T-helper 22 cell (primary cell): ENCODE measurements around the gene TBC1D17.
A peak's percentile ranks its signal among the peaks of the same experiment; 100 is the strongest.

Source experiments
- DNase-seq: peaks from one replicate; pipeline ENCODE4 v3.0.0-alpha.2; 2020; ENCODE audit warnings: low read depth

TBC1D17 gene

DNA sequence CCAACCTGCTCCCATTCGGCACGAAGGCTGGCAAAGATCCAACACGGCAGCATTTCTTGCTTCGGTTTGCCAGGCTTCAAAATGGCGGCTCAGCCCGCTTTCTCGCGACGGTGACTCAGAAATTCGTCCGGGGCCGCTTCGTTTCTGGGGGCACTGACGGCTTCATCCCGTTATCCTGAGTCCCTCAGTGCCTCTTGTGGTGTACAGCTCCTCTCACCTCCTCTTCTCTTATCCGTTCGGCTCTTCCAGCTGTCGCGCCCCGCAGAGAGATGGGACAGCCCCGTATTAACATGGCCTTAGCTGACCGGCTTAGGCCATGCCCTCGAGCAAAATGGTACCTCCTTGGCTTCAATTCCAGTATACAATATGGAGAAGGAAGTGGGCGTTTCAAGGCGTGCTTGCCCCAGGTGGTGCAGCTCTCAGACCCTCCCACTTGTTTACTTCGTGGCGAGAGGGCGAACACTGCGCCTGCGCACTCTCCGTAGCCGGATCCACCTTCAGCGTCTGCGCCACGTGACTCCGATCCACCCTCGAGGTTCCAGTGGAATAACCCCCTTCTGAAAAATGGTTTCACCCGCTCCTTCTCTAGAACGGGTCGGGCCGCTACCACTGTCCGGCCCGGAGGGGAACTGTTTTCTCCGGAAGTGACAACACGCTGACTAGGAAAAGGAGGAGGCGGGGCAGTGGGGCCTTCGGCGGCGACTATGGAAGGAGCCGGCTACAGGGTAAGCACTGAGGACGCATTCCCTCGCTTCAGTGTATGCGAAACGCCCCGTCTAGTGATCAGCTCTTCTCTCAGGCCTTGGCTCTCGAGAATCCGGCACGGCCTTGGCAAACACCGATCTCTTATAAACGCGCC is at the start of gene TBC1D17, which contains the start of gene AKT1S1:
TSS of gene TBC1D17 (plus strand) at position 683 of the 859 bp plus-strand sequence. CDS start at position 705, 22 bp downstream.
TSS of gene AKT1S1 (minus strand) at position 336 of the 859 bp plus-strand sequence. CDS start 4,060 bp downstream, outside the sequence.
- peak; percentile 99 for DNase-seq

DNA sequence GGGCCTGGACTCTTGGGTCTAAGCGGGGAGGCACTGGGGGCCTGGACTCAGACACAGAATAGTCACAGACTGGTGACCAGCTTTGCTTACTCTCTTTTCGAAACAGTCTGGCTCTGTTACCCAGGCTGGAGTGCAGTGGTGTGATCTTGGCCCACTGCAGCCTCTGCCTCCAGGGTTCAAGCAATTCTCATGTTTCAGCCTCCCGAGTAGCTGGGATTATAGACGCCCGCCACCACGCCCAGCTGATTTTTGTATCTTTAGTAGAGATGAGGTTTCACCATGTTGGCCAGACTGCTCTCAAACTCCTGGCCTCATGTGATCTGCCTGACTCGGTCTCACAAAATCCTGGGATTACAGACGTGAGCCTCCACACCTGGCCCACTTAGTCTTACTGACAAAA is 48.3 kb upstream of the TBC1D17 start:
- no peak for DNase-seq

DNA sequence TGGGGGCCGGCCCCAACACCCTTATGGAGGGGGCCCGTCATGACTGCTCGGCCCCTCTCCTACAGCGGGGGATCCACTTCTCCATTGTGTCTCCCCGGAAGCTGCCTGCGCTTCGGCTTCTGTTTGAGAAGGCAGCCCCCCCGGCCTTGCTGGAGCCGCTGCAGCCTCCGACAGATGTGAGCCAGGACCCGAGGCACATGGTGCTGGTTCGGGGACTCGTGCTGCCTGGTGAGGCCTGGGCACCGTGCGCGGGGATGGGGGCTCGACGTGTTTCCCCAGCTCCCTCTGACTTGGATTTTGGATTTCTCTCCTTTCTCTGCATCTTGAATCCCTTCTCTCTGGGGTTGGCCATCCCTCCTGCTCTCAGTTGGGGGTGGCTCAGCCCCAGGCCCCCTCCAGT is 47.8 kb upstream of the TBC1D17 start:
- no peak for DNase-seq

DNA sequence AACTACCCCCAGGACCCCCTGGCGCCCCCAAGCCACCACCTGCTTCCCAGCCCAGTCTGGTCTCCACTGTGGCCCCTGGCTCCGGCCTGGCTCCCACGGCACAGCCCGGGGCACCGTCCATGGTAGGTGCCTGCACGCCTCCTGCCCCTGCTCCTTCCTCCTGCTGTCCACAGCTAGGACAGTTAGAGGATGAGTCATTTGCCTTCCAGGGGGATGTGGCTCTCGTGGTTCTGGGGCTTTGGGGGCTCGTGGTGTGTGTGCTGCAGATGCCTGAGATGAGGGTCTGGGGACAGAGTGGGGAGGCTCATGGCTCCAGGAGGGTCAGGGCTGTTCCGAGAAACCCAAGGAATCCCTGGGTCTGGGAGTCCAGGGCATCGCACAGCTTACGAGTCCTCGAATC is 46.7 kb upstream of the TBC1D17 start:
- DNase-seq, result no peak

DNA sequence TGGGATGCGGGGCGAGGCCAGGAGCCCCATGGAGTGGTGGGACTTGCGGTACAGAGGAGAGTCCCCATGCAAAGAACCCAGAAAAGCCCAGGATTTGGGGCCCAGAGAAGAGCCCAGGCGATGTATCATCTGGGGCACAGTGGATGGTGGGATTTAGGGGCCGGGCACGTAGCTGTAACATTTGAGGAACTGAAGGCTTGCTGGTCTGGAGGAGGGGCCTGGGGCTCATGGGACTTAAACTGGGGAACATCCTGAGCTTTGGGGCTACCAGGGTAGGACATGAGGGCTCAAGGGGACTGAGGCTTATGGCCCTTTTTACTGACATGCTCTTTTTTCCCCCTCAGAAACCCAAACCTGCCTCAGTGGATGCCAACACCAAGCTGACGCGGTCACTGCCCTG is 45.9 kb upstream of the TBC1D17 start:
- no peak for DNase-seq

DNA sequence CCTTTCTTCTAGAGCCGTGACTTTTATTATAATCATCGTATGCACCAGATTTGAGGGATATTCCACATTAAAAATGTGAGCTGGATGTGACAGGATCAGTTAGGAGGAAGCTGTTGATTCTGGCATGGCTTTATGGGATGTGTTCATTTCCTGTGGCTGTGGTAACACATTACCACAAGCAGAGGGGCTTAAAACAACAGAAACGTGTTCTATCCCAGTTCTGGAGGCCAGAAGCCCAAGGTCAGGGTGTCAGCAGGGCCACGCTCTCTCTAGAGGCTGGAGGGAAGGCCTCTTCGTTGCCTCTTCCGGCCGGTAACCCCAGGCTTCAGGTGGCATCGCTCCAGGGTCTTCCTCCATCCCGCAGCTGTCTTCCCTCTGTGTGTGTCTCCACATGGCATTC is 44.9 kb upstream of the TBC1D17 start:
- DNase-seq, result no peak

DNA sequence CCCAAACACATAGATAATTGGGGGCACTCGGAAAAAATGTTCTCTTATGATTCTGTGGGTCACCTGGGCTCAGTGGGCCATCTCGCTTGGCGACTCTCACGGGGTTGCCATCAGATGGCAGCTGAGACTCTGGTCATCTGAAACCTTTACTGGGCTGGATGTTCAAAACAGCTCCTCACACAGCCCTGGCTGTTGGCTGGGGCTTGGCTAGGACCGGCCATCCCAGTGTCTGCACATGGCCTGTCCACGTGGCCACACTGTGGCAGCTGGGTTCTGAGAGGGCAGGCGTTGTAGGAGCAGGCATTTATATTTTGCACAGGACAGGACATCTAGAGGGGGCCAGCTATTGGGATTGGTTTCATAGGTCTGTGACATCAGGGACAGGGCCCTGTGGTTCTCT is 43.9 kb upstream of the TBC1D17 start:
- no peak for DNase-seq

DNA sequence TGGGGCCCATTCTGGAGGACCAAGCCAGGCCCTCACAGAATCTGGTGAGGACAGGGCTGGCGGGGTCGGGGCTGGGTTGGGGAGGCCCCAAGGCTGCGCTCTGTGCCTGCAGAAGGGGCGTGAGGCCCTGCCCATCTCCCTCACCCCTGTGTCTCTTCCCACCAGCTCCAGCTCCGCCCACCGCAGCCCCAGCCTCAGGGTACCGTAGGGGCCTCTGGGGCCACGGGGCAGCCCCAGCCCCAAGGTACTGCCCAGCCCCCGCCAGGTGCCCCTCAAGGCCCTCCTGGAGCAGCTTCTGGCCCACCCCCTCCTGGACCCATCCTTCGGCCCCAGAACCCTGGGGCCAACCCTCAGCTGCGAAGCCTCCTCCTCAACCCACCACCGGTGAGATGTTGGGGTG is 41.9 kb upstream of the TBC1D17 start:
- DNase-seq, result no peak

DNA sequence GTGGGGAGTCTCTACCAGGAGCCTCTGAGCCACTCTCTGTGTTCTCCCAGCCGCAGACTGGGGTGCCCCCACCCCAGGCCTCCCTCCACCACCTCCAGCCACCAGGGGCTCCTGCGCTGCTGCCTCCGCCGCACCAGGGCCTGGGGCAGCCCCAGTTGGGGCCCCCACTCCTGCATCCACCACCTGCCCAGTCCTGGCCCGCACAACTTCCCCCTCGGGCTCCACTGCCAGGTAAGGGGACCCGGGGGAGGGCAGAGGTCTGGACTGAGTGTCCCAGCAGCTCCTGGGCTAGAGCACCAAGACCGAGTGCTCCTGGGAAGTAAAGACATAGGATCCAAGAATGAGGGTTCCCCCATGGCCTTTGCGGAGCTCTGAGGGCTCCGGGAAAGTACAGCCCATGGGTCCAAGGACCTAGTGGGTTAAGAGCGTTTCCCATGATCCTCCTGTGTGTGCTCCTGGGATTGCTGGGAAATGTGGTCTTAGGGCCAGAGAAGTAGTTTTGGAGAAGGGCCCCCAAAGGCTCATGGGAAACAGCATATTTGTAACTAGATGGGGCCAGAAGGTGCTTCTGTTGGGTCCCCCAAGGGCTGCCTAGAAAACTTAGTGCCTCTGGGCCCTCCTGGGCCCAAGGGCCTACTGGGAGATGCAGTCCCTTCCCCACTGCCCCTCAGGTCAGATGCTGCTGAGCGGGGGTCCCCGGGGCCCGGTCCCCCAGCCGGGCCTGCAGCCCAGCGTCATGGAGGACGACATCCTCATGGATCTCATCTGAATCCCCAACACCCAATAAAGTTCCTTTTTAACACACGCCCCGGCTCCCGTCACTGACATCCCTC is 41.1 kb upstream of the TBC1D17 start:
- no peak for DNase-seq

DNA sequence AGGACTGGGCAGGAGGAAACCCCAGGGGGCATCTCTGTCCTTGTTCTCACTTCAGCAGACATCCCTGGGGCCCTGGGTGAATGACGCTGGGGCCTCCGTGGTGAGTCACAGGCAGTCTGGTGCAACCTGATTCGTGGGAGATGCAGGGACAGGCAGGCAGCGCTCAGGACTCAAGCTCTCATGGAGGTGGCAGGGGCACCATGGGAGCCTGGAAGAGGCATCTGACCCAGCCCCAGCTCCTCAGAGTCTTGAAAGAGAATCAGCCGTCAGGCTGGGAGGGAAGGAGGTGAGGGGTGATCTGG is 40.5 kb upstream of the TBC1D17 start:
- DNase-seq, result no peak

DNA sequence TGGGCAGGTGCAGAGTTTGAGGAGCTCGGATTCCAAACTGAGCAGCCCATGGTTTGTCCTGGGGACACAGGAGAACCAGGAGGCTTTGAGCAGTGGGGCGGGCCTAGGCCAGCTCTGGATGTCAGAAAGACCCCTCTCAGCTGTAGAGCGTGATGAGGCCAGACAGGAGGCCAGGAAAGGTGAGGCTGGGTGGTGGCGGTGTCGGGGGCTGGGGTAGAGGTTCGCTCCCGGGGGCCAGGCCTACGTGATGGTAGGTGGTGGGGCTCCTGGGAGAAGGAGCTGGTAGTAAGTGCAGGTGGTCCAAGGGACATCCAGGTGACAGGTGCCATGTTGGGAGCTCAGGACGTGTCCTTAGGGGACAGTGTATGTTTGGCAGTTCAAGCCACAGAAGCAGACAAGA is 40.1 kb upstream of the TBC1D17 start:
- no peak for DNase-seq

DNA sequence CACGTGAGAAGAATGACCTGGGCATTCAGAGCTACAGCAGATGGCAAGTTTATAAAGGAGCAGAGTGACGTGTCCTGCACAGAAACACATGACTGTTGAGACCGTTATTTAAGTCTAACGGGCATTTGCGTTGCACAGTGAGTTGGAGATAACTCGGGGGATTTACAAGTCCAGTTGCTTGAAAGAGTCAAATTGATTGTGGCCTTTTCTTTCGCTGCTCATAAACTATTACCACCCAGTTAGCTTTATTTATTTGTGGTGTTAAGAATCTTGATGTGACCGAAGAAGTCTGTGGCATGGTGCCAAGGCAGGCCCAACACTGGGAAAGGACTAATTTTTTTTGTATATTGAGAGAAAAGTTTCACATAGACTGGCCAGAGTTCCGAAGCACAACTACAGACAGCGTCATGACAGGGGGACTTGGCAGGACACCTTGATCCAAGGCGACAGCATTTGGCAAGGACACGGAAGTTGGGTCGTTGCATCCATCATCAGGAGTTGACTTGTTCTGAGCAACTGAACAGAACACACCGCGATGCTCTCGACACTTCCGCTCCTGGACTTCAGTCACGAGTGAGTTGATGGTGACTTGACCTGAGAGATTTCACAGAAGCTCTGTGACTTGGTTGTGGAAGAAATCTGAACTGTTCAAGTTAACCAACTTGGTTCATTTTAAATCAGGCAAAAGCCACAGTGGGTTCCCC is 38.5 kb upstream of the TBC1D17 start:
- DNase-seq, result no peak

DNA sequence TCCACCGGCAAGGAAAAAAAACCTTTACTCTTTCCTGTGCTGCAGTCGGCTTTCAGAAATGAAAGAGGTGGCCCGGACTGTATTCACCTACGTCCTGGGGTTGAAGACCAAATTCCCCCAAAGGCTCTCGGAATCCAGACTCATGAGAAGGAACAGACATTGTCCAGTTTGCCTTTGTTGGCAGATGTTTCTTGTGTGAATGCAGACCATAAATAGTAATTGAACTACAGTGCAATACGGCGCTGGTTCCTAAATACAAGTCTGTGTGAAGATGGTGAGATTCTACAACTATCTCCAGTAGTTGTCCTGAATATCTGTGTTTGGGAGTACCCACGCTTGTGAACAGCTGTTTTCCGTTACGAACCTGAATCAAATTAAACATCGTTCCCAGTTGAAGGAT is 37.8 kb upstream of the TBC1D17 start:
- DNase-seq, result no peak

DNA sequence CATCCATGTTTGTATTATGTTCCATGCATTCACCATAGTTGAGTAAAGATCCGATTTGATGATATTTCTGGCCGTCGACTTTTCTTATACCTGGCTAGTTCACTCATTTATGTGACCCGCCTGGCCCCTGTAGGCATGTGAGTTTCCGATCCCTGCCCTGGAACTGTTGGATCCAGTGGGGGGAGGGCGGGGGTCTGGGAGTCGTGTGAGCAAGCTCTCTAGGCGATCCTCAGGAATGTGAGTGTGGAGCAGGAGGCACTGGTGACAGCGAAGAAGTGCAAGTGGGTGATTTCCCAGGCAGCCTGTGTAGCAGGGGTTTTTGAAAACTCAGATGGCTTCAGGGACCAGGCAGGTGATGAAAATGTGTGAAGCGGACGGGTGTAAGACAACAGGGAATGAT is 37.2 kb upstream of the TBC1D17 start:
- DNase-seq, result no peak

DNA sequence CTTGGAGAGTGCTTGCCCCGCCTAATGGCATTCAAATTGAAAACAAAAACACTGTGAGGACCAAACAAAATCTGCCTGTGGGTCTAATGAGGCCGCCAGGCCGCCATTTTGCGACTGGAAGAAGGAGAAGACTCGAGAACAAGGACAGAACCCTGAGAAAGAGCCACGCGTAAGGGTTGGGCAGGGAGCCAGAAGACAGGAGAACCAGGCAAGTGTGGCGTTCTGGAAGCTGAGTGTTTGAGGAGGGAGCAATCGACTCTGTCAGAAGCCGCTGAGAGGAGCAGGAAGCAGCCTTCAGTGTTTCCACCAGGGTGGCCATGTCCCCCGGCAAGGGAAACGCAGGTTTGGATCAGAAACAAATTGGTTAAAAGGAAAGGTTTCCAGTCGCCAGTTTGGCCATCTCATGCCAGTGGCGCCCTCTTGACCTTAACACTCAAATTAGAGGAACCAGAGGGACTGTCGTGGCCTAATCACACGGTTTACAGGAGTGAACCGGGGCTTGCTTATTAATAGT is 36.7 kb upstream of the TBC1D17 start:
- no peak for DNase-seq

DNA sequence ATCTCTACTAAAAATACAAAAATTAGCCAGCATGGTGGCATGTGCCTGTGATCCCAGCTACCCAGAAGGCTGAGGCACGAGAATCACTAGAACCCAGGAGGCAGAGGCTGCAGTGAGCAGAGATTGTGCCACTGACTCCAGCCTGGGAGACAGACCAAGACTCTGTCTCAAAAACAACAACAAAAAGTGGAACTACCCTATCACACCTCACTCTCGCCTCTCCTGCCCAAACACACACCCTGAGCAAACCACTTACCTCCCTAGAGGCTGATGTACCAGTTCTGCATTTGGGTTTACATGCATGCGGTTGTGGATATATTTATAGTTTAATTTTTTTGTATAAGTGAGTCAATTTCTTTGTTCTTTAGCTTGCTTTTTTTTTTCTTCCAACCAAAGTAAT is 34.2 kb upstream of the TBC1D17 start:
- no peak for DNase-seq

DNA sequence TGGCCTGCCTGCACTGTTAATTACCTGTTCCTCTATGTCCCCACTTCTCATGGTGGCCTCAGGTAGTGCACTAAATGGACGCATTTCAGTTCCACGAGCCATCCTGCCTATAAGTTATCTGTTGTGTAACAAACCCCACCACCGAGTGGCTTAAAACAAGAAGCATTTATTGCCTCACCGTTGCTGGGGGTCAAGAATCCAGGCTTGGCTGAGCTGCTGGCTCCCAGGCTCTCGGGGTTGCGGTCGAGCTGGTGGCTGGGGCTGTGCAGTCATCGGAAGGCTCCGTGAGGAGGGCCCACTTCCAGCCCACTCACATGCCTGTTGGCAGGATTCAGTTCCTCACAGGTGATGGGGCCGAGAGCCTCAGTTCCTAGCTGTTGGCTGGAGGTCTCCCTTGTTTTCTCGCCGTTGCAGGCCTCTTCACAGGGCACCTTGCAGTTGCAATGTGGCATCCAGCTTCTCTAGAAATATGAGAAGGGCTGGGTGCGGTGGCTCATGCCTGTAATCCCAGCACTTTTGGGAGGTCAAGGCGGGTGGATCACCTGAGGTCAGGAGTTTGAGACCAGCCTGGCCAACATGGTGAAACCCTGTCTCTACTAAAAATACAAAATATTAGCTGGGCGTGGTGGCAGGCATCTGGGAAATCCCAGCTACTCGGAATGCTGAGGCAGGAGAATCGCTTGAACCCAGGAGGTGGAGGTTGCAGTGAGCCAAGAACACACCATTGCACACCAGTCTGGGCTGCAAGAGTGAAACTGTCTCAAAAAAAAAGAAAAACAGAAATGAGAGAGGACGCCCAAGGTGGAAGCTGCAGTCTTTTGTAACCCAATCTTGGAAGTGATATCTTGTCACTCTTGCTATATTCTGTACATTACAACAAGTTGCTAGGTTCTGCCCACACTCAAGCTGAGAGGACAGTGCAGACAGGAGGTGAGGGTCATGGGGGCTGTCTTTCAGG is 33.1 kb upstream of the TBC1D17 start:
- no peak for DNase-seq

DNA sequence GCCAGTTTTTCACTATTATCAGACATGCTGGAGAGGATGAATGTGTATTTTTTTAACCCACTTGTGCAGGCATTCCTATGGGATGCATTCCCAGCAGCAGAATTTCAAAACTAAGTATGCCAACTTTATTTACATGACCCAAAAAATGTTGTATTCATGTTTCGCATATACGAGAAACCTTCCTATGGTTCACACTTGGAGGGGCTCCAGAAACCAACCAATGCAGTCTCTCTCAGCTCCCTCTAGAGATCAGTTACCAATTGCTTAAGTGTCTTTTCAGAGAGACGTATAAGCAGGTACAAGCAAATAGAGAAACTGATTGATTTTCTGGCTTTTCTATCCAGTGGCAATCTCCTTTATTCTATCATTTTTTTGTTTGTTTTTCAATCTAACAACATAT is 32.1 kb upstream of the TBC1D17 start:
- no peak for DNase-seq

DNA sequence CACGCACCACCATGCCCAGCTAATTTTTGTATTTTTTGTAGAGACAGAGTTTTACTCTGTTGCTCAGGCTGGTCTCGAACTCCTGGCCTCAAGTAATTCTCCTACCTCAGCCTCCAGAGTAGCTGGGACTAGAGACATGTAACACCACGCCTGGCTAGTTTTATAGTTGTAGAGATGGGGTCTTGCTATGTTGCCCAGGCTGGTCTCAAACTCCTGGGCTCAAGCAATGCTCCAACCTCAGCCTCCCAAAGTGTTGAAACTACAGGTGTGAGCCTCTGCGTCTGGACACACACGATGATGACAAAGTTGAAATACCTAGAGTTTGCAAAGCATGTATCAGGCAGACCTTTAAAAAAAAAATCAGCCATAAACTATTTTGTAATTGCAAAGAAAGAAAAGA is 31.1 kb upstream of the TBC1D17 start:
- DNase-seq, result no peak

DNA sequence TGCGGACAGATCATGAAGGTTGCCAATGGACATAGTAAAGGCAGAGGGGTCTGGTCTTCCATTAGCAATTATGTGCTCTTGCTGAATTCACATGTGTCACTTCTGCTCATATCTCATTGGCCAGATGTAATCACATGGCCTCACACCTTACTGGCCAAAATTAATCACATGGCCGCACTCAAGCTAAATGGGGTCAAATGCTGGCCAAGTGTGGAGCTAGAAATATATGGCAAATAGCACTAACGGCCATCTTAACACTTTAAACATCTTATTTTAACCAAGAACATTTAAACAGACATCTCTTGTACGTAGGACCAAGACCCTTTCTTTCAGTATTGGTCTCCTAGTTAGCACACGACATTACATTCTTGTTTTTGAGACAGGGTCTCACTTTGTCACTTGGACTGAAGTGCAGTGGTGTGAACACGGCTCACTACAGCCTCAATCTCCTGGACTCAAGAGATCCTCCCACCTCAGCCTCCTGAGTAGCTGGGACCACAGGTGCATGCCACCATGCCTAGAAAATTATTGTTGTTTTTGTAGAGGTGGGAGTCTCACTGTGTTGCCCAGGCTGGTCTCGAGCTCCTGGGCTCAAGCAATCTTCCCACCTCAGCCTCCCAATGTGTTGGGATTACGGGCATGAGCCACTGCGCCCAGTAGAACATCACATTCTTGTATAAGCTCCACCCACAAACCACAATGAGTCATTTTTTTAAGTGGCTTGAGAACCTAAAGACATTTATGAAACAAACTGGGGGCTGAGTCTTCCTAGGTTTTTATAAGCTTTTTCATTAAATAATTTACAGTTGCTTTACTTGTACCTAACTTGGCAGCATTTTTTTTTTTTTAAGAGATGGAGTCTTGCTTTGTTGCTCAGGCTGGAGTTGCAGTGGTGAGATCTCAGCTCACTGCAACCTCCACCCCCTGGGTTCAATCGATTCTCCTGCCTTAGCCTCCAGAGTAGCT is 29.5 kb upstream of the TBC1D17 start:
- no peak for DNase-seq
